Activated CD8-positive, alpha-beta memory T cell treated with anti-CD3 and anti-CD28 coated beads for 36 hours (primary cell): ENCODE data around the gene R3HDM2. TPM values are rescaled to one million over a fixed set of nuclear protein-coding genes. Genes with fewer than 3 reads are reported as not detected.

ENCODE experiments used
- CTCF ChIA-PET: fragments of 350-600 bp; sonication (Branson Sonifier 250); formaldehyde crosslinking; loops from one replicate; lab custom pipeline; 2021; ENCODE audit warnings: antibody characterized with exemption; lab: Charles Lee
- POLR2A ChIA-PET: fragments of 350-600 bp; sonication (Branson Sonifier 250); formaldehyde crosslinking; loops from one replicate; lab custom pipeline; 2021; ENCODE audit warnings: antibody characterized with exemption; lab: Charles Lee
- total RNA-seq, 2 experiments: library from RNA; stranded (reverse); gene quantifications; one replicate each; pipeline ENCODE4 v1.2.3, GENCODE V29; 2021

Gene R3HDM2
- total RNA-seq, 2 experiments from 2014 or later, result 28.0 to 29.7 TPM

GRCh38 chr12:57218030-57218853 lies 212.6 kb downstream of the R3HDM2 start:
- ChIA-PET CTCF (interaction anchor here (1.8 to 15.6 kb wide), 2 partner anchors 8 to 22 kb away, joined by 8 to 327 read pairs; a partner anchor contains a TSS), POLR2A (interaction anchor here (0.8 kb wide), 1 partner anchor 20 kb away, joined by 3 read pairs; no protein-coding TSS in a partner anchor)

DNA sequence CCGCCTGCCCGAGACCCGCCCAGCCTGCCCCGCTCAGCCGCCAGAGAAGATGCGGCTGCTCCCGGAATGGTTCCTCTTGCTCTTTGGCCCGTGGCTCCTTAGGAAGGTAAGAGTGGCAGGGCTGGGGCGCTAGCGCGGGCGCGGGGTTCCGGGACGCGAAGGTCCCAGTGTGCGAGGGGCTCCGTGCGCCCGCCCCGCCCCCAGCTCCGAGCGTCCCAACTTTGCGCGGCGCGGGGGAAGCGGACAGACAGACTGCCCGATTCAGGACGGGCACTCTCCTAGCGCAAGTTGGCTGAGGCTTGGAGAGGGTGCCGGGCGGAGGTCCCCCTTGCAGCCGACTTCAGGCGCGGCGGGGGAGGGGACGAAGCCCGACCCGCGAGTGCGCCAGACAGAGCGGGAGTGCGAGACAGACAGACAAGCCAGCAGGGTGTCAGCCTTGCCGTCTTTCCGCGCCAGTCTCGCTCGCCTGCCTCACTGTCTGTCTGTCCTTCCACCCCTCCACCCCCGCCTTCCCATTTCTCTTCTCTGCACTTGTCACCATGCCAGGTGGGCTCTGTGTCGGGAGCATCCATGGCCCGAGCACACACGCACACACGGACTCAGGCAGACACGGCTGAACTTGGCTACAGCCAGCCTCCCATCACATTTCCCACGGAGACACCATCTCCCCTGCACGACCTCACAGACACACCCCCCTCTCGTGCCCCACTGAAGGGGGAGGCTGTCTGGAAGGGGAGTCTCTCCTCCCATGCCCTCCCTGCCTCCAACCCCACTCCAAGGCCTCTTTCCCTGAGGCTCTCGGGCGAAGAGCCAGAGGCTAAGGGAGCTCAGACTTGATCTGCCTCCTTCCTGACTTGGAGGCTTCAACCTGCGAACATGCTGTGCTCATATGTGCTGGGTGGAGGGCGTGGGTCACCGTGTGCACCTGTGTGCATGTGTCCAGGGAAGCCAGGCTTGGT lies 213.6 kb downstream of the R3HDM2 start:
- POLR2A ChIA-PET, result interaction anchor here (0.6 to 1.2 kb wide), 3 partner anchors 10 to 22 kb away, joined by 3 to 4 read pairs (median 3); partner anchors contain the start of gene SHMT2

DNA sequence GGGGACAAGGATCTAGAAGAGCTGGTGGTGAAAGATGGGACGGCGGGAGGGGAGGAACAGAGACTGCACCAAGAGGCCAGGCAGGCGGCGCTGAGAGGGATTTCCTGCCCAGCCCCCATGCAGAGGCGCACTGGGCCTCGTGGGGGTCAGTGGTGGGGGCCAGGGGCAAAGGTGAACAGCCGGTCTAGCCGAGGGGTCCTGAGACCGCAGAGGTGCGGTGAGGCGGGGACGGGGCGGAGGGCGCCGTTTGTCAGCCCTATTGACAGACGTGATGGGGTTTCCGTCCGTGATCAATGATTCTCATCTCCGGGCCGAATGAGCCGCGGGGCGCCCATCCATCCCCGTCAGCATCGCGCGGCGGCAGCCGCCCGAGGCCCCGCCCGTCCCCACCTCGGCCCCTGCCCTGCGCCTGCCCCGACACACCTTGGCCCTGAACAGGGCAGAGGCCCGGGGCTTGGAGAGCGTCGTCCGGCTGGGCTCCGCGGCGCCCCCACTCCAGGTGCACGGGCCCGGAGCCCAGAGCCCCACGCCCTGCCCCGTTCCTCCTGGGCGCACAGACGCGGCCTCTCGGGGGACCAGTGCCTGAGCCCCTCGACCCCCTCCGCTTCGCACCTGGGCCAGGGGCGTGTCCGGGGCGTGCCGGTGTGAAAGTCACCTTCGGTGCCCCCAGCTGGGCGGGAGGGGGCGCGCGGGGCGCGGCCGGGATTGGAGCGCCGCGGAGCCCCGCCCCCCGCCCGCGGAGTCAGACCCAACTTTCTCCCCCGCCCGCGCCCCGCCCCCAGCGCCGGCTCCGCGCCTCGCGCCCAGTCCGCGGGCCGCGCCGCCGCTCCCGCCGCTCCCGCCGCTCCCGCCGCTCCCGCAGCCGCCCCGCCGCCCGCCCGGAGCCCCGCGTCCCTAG lies 214.6 kb downstream of the R3HDM2 start, which contains the start of gene NXPH4:
TSS of gene NXPH4 (plus strand) at position 781 of the 898 bp plus-strand sequence. CDS start 176 bp downstream, outside the sequence.
- CTCF ChIA-PET, result interaction anchor here (0.8 to 15.6 kb wide), 4 partner anchors 8 to 24 kb away, joined by 4 to 327 read pairs (median 50); partner anchors contain the start of gene SHMT2
- POLR2A ChIA-PET, result interaction anchor here (0.6 to 1.2 kb wide), 3 partner anchors 11 to 13 kb away, joined by 3 to 5 read pairs (median 4); partner anchors contain the start of gene SHMT2

More for the DNA sequence above, 213.6 kb downstream of the R3HDM2 start:
- CTCF ChIA-PET, result interaction anchor here (1.8 to 15.6 kb wide), 2 partner anchors 9 to 23 kb away, joined by 8 to 327 read pairs; a partner anchor contains a TSS

GRCh38 chr12:57215668-57216013 lies 215.2 kb downstream of the R3HDM2 start:
- ChIA-PET CTCF (interaction anchor here (0.8 to 15.6 kb wide), 4 partner anchors 9 to 122 kb away, joined by 3 to 327 read pairs (median 48); partner anchors contain the start of gene SHMT2), POLR2A (interaction anchor here (1.0 to 1.2 kb wide), 2 partner anchors 11 to 14 kb away, joined by 4 to 5 read pairs; partner anchors contain the start of gene SHMT2)

GRCh38 chr12:57215065-57215464 lies 215.8 kb downstream of the R3HDM2 start:
- CTCF ChIA-PET, result interaction anchor here (1.1 to 15.6 kb wide), 8 partner anchors 8 to 121 kb away, joined by 3 to 327 read pairs (median 18); partner anchors contain the start of genes SHMT2 and STAC3
- POLR2A ChIA-PET, result interaction anchor here (1.0 to 1.7 kb wide), 3 partner anchors 14 to 28 kb away, joined by 5 to 12 read pairs (median 5); partner anchors contain the start of gene SHMT2

DNA sequence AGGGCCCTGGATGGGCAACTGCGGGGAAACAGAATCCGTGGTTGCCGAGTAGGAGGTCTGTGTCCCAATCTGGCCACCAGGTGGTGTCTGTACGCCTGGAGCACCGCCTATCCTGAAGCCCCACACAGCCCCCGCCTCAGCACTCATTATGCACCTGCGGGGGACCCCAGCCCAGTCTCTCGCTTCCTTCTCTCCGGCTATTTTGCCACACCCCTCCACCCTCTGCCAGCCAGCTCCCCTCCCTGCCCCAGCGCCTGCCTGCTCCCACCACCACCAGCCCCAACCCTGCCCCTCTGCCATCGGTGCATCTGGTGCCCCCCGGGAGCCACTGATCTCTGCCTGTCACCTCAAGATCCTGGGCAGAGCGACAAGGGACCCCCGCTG lies 216.5 kb downstream of the R3HDM2 start:
- ChIA-PET POLR2A (interaction anchor here (1.2 to 1.9 kb wide), 4 partner anchors 11 to 29 kb away, joined by 5 to 16 read pairs (median 8); partner anchors contain the start of gene SHMT2), CTCF (interaction anchor here (0.7 to 15.6 kb wide), 19 partner anchors 9 to 303 kb away, joined by 3 to 327 read pairs (median 5); partner anchors contain the start of genes SHMT2 and STAC3)

GRCh38 chr12:57213763-57214397 lies 217.0 kb downstream of the R3HDM2 start:
- CTCF ChIA-PET, result interaction anchor here (0.7 to 15.6 kb wide), 23 partner anchors 9 to 304 kb away, joined by 3 to 327 read pairs (median 4); partner anchors contain the start of genes SHMT2, STAC3 and STAT6
- POLR2A ChIA-PET, result interaction anchor here (0.6 to 1.9 kb wide), 7 partner anchors 11 to 66 kb away, joined by 3 to 16 read pairs (median 5); partner anchors contain the start of gene SHMT2

GRCh38 chr12:57213058-57213715 lies 217.7 kb downstream of the R3HDM2 start:
- ChIA-PET CTCF (interaction anchor here (0.7 to 15.6 kb wide), 19 partner anchors 8 to 304 kb away, joined by 3 to 327 read pairs (median 5); partner anchors contain the start of genes SHMT2, STAC3 and STAT6), POLR2A (interaction anchor here (0.6 to 1.9 kb wide), 6 partner anchors 12 to 67 kb away, joined by 3 to 16 read pairs (median 5); partner anchors contain the start of gene SHMT2)

- POLR2A ChIA-PET, result interaction anchor here (1.9 kb wide), 1 partner anchor 27 kb away, joined by 16 read pairs; no protein-coding TSS in a partner anchor
Measured at GRCh38 chr12:57212701-57213057, 218.2 kb downstream of the R3HDM2 start.

DNA sequence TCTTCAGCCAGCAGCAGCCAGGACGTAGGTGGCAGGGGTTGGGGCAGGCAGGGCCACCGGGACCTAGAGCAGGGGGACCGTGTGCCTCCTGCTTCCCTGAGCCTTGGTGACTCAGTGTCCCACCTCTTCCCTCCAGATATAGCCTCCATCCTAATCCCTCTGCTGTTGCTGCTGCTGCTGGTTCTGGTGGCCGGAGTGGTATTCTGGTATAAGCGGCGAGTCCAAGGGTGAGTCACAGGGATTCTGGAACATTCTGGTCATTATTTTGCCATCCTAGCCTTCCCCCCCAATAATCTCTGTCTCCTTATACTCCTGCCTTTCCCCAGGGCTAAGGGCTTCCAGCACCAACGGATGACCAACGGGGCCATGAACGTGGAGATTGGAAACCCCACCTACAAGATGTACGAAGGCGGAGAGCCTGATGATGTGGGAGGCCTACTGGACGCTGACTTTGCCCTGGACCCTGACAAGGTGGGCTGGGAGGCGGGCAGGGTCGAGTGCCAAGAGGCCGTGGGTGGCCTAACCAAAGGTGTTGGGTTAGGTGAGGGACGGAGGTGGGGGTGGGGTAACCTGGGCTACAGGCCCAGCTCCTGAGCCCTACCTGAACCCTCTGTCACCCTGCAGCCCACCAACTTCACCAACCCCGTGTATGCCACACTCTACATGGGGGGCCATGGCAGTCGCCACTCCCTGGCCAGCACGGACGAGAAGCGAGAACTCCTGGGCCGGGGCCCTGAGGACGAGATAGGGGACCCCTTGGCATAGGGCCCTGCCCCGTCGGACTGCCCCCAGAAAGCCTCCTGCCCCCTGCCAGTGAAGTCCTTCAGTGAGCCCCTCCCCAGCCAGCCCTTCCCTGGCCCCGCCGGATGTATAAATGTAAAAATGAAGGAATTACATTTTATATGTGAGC lies 218.8 kb downstream of the R3HDM2 start:
- CTCF ChIA-PET, result interaction anchor here (1.0 to 15.6 kb wide), 5 partner anchors 18 to 100 kb away, joined by 3 to 327 read pairs (median 4); partner anchors contain the start of genes SHMT2 and STAT6
- POLR2A ChIA-PET, result no interaction called here

More at GRCh38 chr12:57212701-57213057, 218.2 kb downstream of the R3HDM2 start:
- CTCF ChIA-PET, result interaction anchor here (1.0 to 15.6 kb wide), 14 partner anchors 11 to 264 kb away, joined by 3 to 327 read pairs (median 5); partner anchors contain the start of genes SHMT2, STAC3 and STAT6

- CTCF ChIA-PET, result interaction anchor here (15.6 kb wide), 1 partner anchor 29 kb away, joined by 327 read pairs; a partner anchor contains a TSS
- POLR2A ChIA-PET, result interaction anchor here (0.5 kb wide), 1 partner anchor 53 kb away, joined by 4 read pairs; no protein-coding TSS in a partner anchor
Measured at GRCh38 chr12:57210926-57211692, 219.7 kb downstream of the R3HDM2 start.

- ChIA-PET CTCF (interaction anchor here (15.6 kb wide), 1 partner anchor 30 kb away, joined by 327 read pairs; a partner anchor contains a TSS), POLR2A (no interaction called here)
Measured at GRCh38 chr12:57210461-57210860, 220.4 kb downstream of the R3HDM2 start.

- ChIA-PET POLR2A (no interaction called here), CTCF (interaction anchor here (15.6 kb wide), 1 partner anchor 30 kb away, joined by 327 read pairs; a partner anchor contains a TSS)
Measured at GRCh38 chr12:57209916-57210315, 220.9 kb downstream of the R3HDM2 start.
